EH (cell line): ENCODE data around the gene ARSA.

Source experiments
- DNase-seq: peaks from one replicate; pipeline ENCODE4 v3.0.0-alpha.2; 2015; ENCODE audit warnings: low read depth

Gene ARSA

GRCh38 chr22:50604256-50605001 lies 23.5 kb downstream of the ARSA start:
- no peak for DNase-seq

GRCh38 chr22:50603511-50604255 lies 24.3 kb downstream of the ARSA start:
- DNase-seq = no peak

- no peak for DNase-seq
These were observed 25.6 kb downstream of the ARSA start for GRCh38 chr22:50602338-50602700.

GRCh38 chr22:50601669-50602337 lies 26.1 kb downstream of the ARSA start:
- no peak for DNase-seq

GRCh38 chr22:50600967-50601668 lies 26.8 kb downstream of the ARSA start:
- no peak for DNase-seq

GRCh38 chr22:50600538-50600937 lies 27.4 kb downstream of the ARSA start, which contains the start of gene MAPK8IP2:
Gene MAPK8IP2, plus strand, starts transcription at chr22:50600793. Its CDS starts 26 bp downstream, at chr22:50600819.
- DNase-seq = no peak

- DNase-seq = peak; percentile 41
These were observed 28.0 kb downstream of the ARSA start for GRCh38 chr22:50599816-50600455.

- no peak for DNase-seq
These were observed 30.9 kb downstream of the ARSA start for GRCh38 chr22:50597097-50597496.

GRCh38 chr22:50595189-50595588 lies 32.8 kb downstream of the ARSA start:
- no peak for DNase-seq

GRCh38 chr22:50587407-50587806 lies 40.5 kb downstream of the ARSA start:
- no peak for DNase-seq

GRCh38 chr22:50586416-50586815 lies 41.5 kb downstream of the ARSA start:
- no peak for DNase-seq

GRCh38 chr22:50585781-50586180 lies 42.2 kb downstream of the ARSA start:
- no peak for DNase-seq

GRCh38 chr22:50585238-50585637 lies 42.7 kb downstream of the ARSA start:
- DNase-seq = no peak

GRCh38 chr22:50584106-50585096 lies 43.6 kb downstream of the ARSA start:
- no peak for DNase-seq

- DNase-seq = no peak
These were observed 44.6 kb downstream of the ARSA start for GRCh38 chr22:50583294-50583861.

- peak; percentile 98 for DNase-seq
These were observed 45.3 kb downstream of the ARSA start, which contains the start of gene CHKB for GRCh38 chr22:50582493-50583293. Gene CHKB, minus strand, starts transcription at chr22:50582849. Its CDS starts 68 bp downstream, at chr22:50582781.

- peak; percentile 24 for DNase-seq
These were observed 45.9 kb downstream of the ARSA start for GRCh38 chr22:50581950-50582492.

- no peak for DNase-seq
These were observed 46.7 kb downstream of the ARSA start for GRCh38 chr22:50581031-50581949.
